Measurements from ENCODE around the gene OPCML.

DNA sequence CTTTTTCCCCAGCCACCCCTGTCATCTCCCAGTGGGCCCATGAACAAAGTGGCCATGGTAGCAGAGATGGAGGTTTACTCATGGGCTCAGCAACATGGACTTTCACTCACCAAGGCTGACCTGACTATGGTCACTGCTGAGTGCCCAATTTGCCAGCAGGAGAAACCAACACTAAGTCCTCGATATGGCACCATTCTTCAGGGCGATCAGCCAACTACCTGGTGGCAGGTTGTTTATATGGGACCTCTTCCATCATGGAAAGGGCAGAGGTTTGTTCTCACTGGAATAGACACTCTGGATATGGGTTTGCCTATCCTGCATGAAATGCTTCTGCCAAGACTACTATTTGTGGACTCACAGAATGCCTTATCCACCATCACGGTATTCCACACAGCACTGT lies 1152.8 kb downstream of the OPCML start:
- TF ChIP-seq, protein P1, sequence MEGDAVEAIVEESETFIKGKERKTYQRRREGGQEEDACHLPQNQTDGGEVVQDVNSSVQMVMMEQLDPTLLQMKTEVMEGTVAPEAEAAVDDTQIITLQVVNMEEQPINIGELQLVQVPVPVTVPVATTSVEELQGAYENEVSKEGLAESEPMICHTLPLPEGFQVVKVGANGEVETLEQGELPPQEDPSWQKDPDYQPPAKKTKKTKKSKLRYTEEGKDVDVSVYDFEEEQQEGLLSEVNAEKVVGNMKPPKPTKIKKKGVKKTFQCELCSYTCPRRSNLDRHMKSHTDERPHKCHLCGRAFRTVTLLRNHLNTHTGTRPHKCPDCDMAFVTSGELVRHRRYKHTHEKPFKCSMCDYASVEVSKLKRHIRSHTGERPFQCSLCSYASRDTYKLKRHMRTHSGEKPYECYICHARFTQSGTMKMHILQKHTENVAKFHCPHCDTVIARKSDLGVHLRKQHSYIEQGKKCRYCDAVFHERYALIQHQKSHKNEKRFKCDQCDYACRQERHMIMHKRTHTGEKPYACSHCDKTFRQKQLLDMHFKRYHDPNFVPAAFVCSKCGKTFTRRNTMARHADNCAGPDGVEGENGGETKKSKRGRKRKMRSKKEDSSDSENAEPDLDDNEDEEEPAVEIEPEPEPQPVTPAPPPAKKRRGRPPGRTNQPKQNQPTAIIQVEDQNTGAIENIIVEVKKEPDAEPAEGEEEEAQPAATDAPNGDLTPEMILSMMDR (IDR thresholded peaks at IDR 0.05; ENCODE audit: low read length): no peak
- TF ChIP-seq EZH2 (IDR thresholded peaks at IDR 0.05; ENCODE audit: borderline replicate concordance, low read length): no peak

Measured in OCI-LY1 (cell line).